GM19239 (cell line): ENCODE results near the gene AFTPH.
A peak's percentile ranks its signal among the peaks of the same experiment; 100 is the strongest.
"Not testable (repeated sequence)": the region's sequence is repeated elsewhere in the genome, so short reads cannot be mapped to it uniquely, and the experiment has no call there.

Source experiments
- DNase-seq: peaks from one replicate; pipeline ENCODE4 v3.0.0; 2011; ENCODE audit warnings: low spot score; ENCODE audit not compliant: insufficient read length
- FAIRE-seq: peaks from 2 replicates; lab custom pipeline; 2011; peaks lifted over from hg19 to GRCh38; lab: Jason Lieb, UNC

Gene AFTPH

GRCh38 chr2:64492821-64493220 is 31.3 kb upstream of the AFTPH start:
- DNase-seq (no peak), FAIRE-seq (no peak)

- FAIRE-seq (no peak), DNase-seq (no peak)
Measured at GRCh38 chr2:64493788-64494187, 30.3 kb upstream of the AFTPH start.

DNA sequence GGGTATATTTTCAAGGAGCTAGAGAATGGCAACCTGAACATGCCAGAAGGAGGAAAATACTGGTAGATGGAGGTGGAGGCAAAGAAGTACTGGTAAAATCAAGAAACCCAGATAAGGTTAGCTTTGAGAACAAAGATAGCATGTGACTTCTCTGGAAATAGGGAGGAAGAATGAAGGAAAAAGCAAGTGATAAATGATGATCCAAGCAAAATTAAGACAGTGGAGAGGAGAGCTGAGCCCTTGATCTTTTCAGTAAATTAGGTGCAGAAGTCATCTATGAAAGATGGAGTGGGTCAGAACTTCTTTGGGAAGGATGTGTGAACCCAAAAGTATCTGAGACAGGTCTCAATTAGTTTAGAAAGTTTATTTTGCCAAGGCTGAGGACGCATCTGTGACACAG is 25.7 kb upstream of the AFTPH start:
- FAIRE-seq, result no peak
- no peak for DNase-seq

DNA sequence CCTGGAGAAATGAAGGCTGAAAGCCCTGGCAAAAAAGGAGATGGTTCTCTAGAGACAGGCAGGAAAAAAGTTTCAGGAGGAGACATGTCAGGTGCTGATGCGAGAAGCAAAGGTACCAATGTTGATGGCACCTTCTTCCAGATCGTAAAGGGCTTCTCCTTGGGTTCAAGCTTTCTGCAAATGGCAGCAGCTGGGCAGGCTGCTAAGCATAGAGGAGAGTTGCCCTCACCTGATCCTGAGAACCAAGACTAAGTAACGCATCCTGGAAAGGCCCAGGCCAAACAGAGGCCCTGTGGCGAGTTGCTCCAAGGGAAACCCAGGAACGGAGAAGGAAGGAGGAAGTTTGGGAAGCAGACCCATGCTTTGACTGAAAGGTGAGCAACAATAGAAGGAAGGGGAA is 23.6 kb upstream of the AFTPH start:
- FAIRE-seq, result no peak
- DNase-seq, result no peak

GRCh38 chr2:64501946-64502345 is 22.2 kb upstream of the AFTPH start:
- FAIRE-seq (no peak), DNase-seq (no peak)

GRCh38 chr2:64502860-64503259 is 21.3 kb upstream of the AFTPH start:
- FAIRE-seq (no peak), DNase-seq (no peak)

DNA sequence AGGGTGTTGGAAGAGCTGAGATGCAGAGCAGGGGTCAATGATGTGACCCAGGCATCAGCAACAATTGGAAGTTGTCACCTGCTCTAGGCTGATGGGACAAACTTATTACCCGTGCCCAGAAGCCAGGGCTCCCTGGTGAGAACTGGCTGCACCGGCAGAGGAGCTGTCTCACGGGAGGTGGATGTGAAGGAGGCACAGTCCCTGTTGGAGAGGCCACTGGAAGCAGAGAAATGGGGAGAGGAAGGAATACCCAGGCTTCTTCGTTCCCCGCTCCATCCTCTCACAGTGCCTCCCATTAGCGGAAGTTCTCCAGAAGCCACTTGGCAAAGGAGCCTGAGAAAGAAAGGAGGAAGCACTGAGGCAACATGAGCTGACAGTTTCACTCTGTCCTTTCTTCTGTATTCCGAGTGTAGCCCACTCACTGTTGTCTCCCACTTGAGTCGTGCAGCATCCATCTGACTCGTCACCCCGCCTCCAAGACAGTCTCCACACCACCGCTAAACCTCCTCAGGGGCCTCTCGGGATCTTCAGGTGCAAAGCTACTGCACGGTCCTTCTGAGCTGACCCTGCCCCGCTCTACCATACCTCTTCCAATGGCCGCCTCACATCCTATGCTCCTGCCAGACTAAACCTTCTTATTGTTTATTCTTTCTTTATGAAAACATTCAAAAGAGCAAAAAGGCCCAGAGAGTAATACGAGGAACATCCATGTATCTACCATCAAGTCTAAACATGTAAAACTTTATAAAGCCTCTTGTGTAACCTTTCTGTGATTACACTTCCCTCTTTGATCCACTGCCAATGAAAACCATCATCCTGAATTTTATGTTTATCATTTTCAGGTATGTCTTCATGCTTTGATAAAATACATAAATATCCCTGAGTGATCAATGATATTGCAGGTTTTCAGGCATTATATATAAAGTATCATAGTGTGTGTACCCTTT is 19.1 kb upstream of the AFTPH start:
- FAIRE-seq (no peak), DNase-seq (no peak)

- DNase-seq (no peak), FAIRE-seq (no peak)
Measured at GRCh38 chr2:64506686-64507085, 17.4 kb upstream of the AFTPH start.

GRCh38 chr2:64514008-64514407 is 10.1 kb upstream of the AFTPH start:
- no peak for FAIRE-seq
- DNase-seq, result no peak

GRCh38 chr2:64515086-64515485 is 9.0 kb upstream of the AFTPH start:
- DNase-seq (no peak), FAIRE-seq (no peak)

- no peak for FAIRE-seq
- no peak for DNase-seq
Measured at GRCh38 chr2:64516651-64517510, 7.2 kb upstream of the AFTPH start.

DNA sequence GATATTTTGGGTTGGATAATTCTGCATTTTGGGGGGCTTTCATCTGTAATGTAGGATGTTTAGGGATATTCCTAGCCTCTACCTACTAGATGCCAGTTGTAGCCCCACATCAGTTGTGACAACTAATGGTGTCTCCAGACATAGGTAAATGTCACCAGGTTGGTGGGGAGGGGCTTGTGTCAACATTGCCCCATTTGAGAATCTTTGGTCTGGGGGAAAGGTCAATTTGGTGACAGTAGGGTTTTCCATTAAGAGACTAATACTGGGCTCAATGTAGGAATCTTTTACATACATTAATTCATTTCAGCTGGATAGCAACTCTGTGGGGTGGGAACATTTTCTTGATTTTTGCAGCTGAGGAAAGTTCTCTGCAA is 6.6 kb upstream of the AFTPH start:
- FAIRE-seq, result no peak
- DNase-seq, result no peak

DNA sequence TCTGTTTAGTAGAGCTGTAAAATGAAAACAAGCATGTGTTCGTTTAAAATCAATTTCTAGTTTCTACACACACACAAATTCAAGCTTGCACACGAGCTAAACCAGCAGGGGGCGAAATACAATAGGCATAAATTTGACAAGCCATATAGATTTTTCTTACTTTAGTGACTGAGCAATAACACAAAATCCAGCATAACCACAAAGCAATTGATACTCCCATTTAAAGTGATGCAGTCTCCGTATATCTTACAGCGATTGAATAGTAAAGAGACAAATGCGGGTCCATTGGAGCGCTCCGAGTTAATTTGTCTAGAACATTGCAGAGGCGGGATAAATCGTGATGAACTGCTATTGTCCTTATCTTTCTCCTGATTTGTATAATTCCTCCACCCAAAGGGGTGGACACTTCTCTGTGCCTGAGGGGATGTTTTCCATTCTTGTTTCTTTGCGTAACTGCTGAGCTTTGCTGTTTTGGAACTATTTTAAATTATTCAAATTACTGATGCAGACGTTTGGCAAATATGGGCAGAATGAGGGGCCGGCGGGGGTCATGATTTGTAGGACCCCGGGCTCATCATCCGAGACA is 1.2 kb upstream of the AFTPH start:
- DNase-seq (no peak), FAIRE-seq (peak; percentile 98)

- DNase-seq, result no peak
- no peak for FAIRE-seq
Measured at GRCh38 chr2:64524604-64525316, 632 bp downstream of the AFTPH start.

DNA sequence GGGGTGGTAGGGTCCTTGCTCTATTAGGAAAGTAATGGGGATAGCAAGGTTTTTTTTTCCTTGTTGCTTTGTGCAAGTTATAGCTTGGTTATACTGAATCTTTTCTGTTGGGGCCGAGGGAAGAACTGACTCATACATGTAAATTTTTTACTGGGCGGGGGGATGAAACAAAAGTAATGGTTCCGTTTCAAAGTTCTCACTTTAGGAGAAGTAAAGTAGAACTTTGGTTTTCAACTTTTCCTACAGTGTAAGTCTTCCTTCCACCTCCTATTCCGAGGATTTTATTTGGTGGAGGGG is 1.1 kb downstream of the AFTPH start:
- peak; percentile 91 for FAIRE-seq
- no peak for DNase-seq

DNA sequence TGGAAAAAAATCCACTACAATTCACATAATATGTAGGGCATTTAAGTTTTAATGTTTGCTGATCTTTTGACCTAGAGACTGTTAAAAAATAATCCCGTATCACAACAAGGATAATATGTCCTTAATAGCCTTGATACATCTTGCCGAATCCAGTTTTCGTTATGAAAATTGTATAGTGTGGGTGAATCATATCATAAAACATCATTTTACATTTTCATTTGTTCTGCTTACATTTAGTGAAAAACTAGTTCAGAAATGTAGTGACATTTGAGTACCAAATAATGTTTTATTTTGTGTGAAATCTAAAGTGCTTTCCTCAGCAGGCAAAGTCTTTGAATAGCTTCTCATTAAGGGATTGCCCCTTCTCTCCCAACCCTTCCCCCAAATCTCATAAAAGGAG is 1.9 kb downstream of the AFTPH start:
- no peak for DNase-seq
- peak; percentile 37 for FAIRE-seq

DNA sequence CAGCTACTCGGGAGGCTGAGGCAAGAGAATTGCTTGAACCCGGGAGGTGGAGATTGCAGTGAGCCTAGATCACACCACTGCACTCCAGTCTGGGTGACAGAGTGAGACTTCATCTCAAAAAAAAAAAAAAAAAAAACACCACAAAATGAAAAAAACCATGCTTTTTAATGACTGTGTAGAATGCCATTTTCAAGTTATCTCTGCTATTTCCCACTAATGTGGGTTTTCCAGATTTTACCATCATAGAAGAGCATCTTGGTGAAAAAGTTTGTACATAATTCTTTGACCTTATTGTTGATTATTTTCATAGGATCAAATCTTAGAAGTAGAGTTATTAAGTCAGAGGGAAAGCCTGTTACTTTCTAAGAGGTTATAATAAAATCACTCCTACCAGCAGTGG is 6.8 kb downstream of the AFTPH start:
- not testable (repeated sequence) for DNase-seq, FAIRE-seq

DNA sequence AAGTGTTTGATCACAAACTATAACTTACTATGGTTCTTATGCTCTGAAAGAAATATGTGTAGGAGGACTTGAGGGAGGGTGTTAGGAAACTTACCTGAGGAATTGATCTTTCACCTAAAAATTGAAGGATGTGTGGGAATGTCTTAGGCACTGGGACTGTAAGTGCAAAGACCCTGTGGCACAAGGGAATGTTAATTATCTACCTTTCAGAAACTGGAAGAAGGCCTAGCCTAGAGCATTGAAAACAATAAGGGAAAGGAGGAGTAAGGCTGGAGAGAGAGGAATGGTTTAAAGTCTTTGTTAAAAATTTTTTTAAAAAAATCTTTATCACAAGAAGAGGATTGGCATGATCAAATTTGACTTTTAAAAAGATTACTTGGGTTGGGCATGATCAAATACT is 7.9 kb downstream of the AFTPH start:
- DNase-seq (no peak), FAIRE-seq (peak; percentile 44)

DNA sequence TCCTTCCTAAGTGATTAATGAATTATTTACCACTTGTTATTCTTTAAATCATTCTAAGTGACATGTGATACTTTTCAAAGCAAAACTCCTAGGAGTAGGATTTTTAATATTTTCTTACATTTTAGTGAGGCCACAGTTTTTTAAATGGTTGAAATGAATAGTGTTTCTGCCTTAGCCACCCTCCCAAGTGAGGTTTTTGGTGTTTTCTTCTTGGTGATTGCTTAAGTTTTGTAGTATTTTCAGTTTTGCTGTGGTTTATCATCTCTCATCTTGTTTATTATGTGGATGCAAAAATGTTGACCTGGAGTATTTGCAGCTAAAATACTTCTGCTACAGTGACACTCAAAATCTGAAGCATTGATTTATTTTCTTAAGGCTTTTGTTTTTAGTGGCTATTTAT is 9.8 kb downstream of the AFTPH start:
- DNase-seq, result no peak
- peak; percentile 8 for FAIRE-seq

DNA sequence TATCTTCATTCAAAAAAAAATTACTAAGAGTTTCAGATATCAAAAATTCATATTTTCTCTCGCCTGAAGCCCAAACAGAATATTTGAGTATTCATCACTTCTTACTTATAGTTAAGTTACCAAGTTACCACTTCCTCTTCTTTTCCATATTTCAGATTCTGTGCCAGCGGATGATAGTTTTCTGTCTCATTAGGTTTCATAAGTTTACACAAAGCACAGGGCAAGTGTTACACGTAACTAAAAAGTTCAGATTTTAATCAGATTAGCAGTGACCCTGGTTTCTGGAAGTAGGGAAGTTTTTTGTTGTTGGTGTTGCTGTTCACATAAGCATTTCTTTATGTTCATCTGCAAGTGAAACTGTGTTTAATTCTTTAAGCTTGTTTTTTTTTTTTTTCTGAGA is 10.2 kb downstream of the AFTPH start:
- FAIRE-seq (peak; percentile 82), DNase-seq (no peak)
